Spleen (tissue), 7 donors: Measurements from ENCODE around the gene CRTC3.

ENCODE experiments used
- CTCF ChIP-seq, 11 experiments: fragments of 200-600 bp in 7 of 11; fragments of 450-650 bp in 4 of 11; sonication (generic) in 4 of 11; IDR thresholded peaks in 8 of 11; conservative IDR thresholded peaks in 3 of 11; 1 replicate in 7 of 11; 2 replicates in 4 of 11; pipeline versions ENCODE4 v1.4.0 to v1.8.0; 2016 to 2021; ENCODE audit warnings: antibody characterized with exemption in 11 of 11, inconsistent platforms in 4 of 11, mild to moderate bottlenecking in 1 of 11
- POLR2A ChIP-seq, 3 donors: fragments of 450-650 bp; IDR thresholded peaks; one replicate each; pipeline ENCODE4 v1.5.1; 2017; ENCODE audit warnings: antibody characterized with exemption in 3 of 3, mild to moderate bottlenecking in 1 of 3
- POLR2AphosphoS5 ChIP-seq, 3 donors: sonication (generic); formaldehyde crosslinking; IDR thresholded peaks; one replicate each; pipeline ENCODE4 v1.5.1; 2017; ENCODE audit warnings: antibody characterized with exemption in 3 of 3
- donor health status: DM: no; HTN: no; CAD: no; lungs with moderate emphysema.
- donor health status: DM: no; HTN: no; CAD: no.
- donor health status: DM: no; HTN: no; CAD: no.

GRCh38 chr15:90644526-90644925 is 114.8 kb downstream of the CRTC3 start:
- no peak for TF ChIP-seq CTCF (IDR thresholded peaks at IDR 0.05 in 8 of 11, conservative IDR thresholded peaks at IDR 0.05 in 3 of 11)
- no peak for TF ChIP-seq POLR2AphosphoS5 (IDR thresholded peaks at IDR 0.05)
- TF ChIP-seq POLR2A (IDR thresholded peaks at IDR 0.05) = no peak
